ENCODE data around the gene MYH16.

MYH16 gene

GRCh38 chr7:99243751-99244337 lies 28.8 kb upstream of the MYH16 start:
- ATAC-seq: no peak

GRCh38 chr7:99244939-99245338 lies 27.7 kb upstream of the MYH16 start:
- ATAC-seq: peak; percentile 45
- no peak for TF ChIP-seq BACH2 (CRISPR knock-in tag; IDR thresholded peaks at IDR 0.05; ENCODE audit: borderline replicate concordance)

More at GRCh38 chr7:99243751-99244337, 28.8 kb upstream of the MYH16 start:
- no peak for TF ChIP-seq PATZ1 (CRISPR knock-in tag; IDR thresholded peaks at IDR 0.05; ENCODE audit: borderline replicate concordance)
- TF ChIP-seq ISL1 (CRISPR knock-in tag; IDR thresholded peaks at IDR 0.05): no peak

- no peak for TF ChIP-seq ZNF565 (CRISPR knock-in tag; conservative IDR thresholded peaks at IDR 0.05; ENCODE audit: low read depth)
- no peak for TF ChIP-seq ZNF70 (CRISPR knock-in tag; IDR thresholded peaks at IDR 0.05)
- no peak for TF ChIP-seq ISL1 (CRISPR knock-in tag; IDR thresholded peaks at IDR 0.05)
- no peak for TF ChIP-seq PATZ1 (CRISPR knock-in tag; IDR thresholded peaks at IDR 0.05; ENCODE audit: borderline replicate concordance)
- no peak for TF ChIP-seq TSHZ2 (CRISPR knock-in tag; IDR thresholded peaks at IDR 0.05)
- TF ChIP-seq GLIS3 (CRISPR knock-in tag; IDR thresholded peaks at IDR 0.05): no peak
- TF ChIP-seq ZFP3 (CRISPR knock-in tag; IDR thresholded peaks at IDR 0.05): no peak
- no peak for ATAC-seq
Observed at GRCh38 chr7:99248391-99249095, 24.1 kb upstream of the MYH16 start.

- no peak for ATAC-seq
- TF ChIP-seq ZFP3 (CRISPR knock-in tag; IDR thresholded peaks at IDR 0.05): no peak
- TF ChIP-seq TSHZ2 (CRISPR knock-in tag; IDR thresholded peaks at IDR 0.05): no peak
- TF ChIP-seq TOX (CRISPR knock-in tag; IDR thresholded peaks at IDR 0.05; ENCODE audit: borderline replicate concordance): no peak
- no peak for TF ChIP-seq CSDC2 (CRISPR knock-in tag; IDR thresholded peaks at IDR 0.05)
- no peak for TF ChIP-seq ISL1 (CRISPR knock-in tag; IDR thresholded peaks at IDR 0.05)
- no peak for TF ChIP-seq CREB5 (CRISPR knock-in tag; IDR thresholded peaks at IDR 0.05; ENCODE audit: low read depth)
- no peak for TF ChIP-seq RARB (CRISPR knock-in tag; IDR thresholded peaks at IDR 0.05)
- no peak for TF ChIP-seq CSRNP3 (CRISPR knock-in tag; IDR thresholded peaks at IDR 0.05)
- no peak for TF ChIP-seq TCF4 (CRISPR knock-in tag; IDR thresholded peaks at IDR 0.05; ENCODE audit: borderline replicate concordance)
- no peak for TF ChIP-seq GLIS3 (CRISPR knock-in tag; IDR thresholded peaks at IDR 0.05)
- TF ChIP-seq OSR1 (CRISPR knock-in tag; IDR thresholded peaks at IDR 0.05): no peak
- no peak for TF ChIP-seq BACH2 (CRISPR knock-in tag; IDR thresholded peaks at IDR 0.05; ENCODE audit: borderline replicate concordance)
- TF ChIP-seq PATZ1 (CRISPR knock-in tag; IDR thresholded peaks at IDR 0.05; ENCODE audit: borderline replicate concordance): no peak
- no peak for TF ChIP-seq ZNF8 (CRISPR knock-in tag; IDR thresholded peaks at IDR 0.05)
- no peak for TF ChIP-seq ESRRG (CRISPR knock-in tag; IDR thresholded peaks at IDR 0.05)
- TF ChIP-seq ARNTL (CRISPR knock-in tag; IDR thresholded peaks at IDR 0.05; ENCODE audit: borderline replicate concordance, low read depth): no peak
Observed at GRCh38 chr7:99249985-99250575, 22.6 kb upstream of the MYH16 start.

Data from SK-N-SH treated with all-trans-retinoic acid at 6 μM for 48 hours (cell line).